GM19438 (cell line): ENCODE results near the gene TAF4.
A peak's percentile ranks its signal among the peaks of the same experiment; 100 is the strongest.
"Not testable (repeated sequence)": the region's sequence is repeated elsewhere in the genome, so short reads cannot be mapped to it uniquely, and the experiment has no call there.

Experiments used
- ATAC-seq: cut with Tn5 transposase; IDR thresholded peaks from one replicate; pipeline ENCODE4 v1.9.1; 2021; ENCODE audit warnings: low read depth; ENCODE audit not compliant: unreplicated experiment

The TAF4 gene, protein sequence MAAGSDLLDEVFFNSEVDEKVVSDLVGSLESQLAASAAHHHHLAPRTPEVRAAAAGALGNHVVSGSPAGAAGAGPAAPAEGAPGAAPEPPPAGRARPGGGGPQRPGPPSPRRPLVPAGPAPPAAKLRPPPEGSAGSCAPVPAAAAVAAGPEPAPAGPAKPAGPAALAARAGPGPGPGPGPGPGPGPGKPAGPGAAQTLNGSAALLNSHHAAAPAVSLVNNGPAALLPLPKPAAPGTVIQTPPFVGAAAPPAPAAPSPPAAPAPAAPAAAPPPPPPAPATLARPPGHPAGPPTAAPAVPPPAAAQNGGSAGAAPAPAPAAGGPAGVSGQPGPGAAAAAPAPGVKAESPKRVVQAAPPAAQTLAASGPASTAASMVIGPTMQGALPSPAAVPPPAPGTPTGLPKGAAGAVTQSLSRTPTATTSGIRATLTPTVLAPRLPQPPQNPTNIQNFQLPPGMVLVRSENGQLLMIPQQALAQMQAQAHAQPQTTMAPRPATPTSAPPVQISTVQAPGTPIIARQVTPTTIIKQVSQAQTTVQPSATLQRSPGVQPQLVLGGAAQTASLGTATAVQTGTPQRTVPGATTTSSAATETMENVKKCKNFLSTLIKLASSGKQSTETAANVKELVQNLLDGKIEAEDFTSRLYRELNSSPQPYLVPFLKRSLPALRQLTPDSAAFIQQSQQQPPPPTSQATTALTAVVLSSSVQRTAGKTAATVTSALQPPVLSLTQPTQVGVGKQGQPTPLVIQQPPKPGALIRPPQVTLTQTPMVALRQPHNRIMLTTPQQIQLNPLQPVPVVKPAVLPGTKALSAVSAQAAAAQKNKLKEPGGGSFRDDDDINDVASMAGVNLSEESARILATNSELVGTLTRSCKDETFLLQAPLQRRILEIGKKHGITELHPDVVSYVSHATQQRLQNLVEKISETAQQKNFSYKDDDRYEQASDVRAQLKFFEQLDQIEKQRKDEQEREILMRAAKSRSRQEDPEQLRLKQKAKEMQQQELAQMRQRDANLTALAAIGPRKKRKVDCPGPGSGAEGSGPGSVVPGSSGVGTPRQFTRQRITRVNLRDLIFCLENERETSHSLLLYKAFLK

DNA sequence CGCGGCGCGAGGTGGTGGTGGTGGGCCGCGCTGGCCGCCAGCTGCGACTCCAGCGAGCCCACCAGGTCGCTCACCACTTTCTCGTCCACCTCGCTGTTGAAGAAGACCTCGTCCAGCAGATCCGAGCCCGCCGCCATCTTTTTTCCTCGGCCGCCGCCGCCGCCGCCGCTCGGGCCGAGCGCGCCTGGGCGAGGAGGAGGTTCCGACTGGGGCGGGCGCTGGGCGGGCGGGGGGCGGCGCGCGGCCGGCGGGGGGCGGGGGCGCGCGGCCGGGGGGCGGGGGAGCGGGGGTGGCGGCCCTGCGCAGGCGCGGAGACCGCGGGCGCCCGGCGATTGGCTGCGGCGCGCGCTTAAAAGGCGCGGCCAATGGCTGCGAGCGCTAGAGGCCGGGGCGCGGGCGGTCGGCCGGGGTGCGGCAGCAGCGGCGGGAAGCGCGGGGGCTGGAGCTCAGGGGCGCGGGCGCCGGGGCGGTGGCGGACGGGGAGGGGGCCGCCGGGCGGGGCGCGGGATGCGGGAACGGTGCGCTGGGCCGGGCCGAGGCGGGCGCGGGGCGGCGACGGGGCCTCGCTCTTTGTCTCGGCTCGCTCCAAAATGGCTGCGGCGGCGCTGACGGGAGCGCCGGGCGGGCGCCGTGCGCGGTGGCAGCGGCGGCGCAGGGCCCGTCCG is at the start of gene TAF4:
TSS of gene TAF4 (minus strand) at position 208 of the 665 bp plus-strand sequence. CDS start at position 137, 71 bp downstream.
- peak; percentile 52 for ATAC-seq

DNA sequence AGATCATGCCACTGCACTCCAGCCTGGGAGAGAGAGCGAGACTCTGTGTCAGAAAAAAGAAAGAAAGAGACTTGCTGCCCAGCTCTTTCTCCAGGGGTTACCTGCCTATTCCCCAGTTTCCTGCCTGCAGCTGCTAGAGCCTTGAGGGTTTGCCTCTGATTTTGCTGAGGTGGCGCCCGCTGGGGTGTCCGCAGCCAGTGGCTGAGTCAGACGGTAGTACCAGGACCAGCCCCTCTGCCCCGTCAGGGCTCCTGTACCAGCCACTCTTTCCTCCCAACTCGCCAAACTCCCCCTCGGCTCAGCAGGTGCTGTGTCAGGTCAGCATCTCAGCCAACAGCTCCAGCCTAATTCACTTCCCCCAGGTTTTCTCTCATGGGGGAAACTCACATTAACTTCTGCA is 49.2 kb upstream of the TAF4 start:
- ATAC-seq: no peak

DNA sequence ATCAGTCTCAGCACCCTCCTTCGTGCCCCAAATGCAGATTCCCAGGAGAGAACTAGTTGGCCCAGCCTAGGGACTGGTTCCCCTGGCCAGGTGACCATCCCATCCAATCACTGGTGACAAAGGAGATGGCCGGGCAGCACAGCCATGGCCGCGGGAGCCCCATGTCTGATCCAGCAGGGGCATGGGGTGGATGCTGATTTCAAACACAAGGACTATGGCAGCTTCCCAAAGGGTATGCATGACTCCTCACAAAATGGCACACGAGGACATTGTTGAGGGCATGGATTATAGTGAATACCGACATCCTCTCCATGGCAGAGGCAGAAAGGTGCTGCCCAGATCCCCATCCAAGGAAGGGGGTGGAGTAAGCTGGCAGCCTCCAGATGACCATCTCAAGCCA is 46.7 kb upstream of the TAF4 start:
- ATAC-seq: no peak

DNA sequence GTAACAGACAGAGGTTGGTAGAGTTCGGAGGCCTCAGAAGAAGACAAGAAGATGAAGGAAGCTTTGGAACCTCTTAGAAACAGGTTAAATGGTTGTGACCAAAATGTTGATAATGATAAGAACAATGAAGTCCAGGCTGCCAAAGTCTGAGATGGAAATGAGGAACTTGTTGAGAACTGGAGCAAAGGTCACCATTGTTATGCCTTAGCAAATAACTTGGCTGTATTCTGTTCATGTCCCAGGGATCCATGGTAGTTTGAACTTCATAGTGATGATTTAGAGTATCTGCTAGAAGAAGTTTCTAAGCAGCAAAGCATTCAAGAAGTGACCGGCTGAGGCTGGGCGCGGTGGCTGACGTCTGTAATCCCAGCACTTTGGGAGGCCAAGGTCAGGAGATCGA is 45.5 kb upstream of the TAF4 start:
- no peak for ATAC-seq

DNA sequence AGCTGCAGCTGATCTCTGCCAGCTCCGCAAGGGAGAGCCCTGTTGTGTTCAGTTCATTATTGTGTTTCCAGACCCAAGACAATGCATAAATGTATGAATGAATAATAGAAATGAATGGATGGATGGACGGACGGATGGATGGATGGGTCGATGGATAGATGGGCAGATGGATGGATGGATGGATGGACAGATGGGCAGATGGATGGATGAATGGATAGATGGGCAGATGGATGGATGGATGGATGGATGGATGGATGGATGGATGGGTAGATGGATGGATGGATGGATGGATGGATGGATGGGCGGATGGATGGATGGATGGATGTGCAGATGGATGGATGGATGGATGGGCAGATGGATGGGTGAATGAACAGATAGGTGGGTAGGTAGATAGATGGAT is 39.9 kb upstream of the TAF4 start:
- ATAC-seq: no peak

DNA sequence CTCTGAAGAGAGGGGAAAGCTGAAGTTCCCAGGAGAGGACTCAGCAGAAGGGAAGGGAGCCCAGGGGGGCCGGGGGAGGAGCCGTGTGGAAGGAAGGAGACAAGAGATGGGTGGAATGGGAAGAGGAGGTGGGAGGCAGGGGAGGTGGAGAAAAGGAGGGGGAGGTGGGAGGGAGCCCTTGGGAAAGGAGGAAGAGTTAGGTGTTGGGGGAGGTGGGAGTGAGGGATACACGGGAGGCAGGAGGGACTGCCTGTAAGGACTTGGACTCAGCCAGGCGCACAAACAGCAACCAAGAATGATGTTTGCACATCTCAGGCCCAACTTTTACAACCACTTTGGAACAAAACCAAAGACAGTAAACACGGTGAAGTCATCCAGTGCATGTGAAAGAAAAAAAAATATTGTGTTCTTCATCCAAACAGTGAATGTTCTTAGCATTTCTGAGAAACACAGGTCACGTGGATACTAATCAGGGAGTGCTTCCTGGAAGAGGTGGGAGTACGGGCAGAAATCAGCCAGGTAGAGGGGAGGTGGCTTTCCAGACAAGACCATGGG is 39.2 kb upstream of the TAF4 start:
- no peak for ATAC-seq

- no peak for ATAC-seq
Observed at GRCh38 chr20:62104234-62104789, 38.6 kb upstream of the TAF4 start.

GRCh38 chr20:62103508-62104233 is 38.0 kb upstream of the TAF4 start:
- ATAC-seq: no peak

GRCh38 chr20:62101078-62101477 is 35.4 kb upstream of the TAF4 start:
- no peak for ATAC-seq

DNA sequence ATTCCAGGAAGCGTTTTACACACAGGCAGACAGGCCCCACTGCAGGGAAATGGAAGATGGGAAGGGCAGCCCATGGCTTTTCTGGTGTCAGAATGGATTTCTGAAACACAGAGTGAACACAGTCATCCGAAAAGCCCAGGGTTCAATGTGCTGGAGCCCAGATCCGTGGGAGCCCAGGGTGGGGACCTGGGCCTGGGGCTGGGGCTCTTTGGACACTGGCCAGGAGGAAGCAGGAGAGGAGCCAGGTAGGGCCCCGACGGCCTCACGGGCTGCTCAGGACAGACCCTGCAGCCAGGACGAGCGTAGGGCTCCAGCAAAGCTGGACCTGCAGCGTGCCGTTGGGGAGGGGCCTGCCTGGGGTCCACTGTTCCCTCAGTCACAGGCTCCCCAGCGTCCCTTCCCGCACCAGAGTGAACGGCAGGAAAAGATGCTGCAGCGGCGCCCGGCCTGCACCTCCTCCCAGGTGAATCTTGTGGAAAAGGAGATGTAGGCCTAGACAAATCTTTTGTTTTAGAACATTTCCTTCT is 32.3 kb upstream of the TAF4 start:
- no peak for ATAC-seq

DNA sequence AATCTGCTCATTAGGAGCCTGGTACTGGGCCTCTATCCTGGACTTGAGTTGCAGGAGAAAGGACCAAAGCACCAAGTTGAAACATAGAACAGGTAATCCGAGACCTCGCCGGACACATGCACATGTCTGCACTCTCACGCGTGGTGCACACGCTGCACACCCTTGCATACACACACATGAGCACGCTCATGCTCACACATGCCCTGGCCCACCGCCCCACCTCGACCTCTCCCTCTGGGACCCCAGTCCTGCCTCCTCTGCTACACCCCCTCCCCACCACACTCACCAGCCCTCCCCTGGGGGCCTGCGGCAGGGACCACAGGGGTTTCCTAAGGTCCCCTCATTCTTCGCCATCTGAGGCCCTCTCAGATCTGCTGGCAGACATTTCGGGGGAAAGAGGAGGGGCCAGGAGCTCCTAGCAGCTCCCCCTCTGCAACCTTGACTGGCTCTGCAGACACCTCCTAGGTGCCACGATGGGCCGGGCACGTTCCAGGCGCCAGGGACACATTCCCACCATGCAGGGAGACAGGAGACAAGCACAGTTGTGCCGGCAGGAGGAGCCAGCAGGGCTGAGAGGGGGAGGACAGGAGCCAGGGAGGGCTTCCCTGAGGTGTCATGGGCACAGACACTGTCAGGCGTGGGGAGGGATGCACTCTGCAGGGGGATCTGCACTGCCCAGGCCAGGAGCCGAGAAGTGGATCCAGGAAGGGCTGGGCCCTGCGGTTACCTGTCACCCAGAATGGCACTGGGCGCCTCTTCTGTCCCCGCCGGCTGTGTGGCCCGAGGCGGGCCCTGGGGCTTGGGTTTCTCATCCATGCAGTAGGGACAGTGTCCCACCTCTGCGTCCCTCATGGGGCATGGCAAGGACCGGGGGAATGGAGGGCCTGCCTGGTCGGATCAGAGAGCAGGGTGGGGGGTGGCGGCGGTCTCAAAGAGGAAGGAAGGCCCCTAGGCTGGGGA is 31.0 kb upstream of the TAF4 start:
- ATAC-seq: no peak

DNA sequence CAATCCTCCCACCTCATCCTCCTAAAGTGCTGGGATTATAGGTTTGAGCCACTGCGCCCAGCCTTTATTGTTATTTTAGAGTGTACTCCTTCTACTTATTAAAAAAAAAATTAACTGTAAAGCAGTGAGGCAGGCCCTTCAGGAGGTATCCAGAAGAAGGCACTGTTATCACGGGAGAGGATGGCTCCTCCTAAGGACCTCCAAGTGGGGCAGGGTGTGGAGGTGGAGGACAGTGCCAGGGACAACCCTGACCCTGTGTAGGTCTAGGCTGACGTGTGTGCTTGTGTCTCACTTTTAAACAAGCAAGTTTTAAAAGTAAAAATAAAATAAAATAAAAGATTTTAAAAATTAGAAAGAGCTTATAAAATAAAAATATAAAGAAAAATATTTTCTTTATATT is 23.7 kb upstream of the TAF4 start:
- no peak for ATAC-seq

GRCh38 chr20:62088258-62089127 is 22.8 kb upstream of the TAF4 start:
- no peak for ATAC-seq

- ATAC-seq: no peak
Observed at GRCh38 chr20:62087632-62088031, 22.0 kb upstream of the TAF4 start.

DNA sequence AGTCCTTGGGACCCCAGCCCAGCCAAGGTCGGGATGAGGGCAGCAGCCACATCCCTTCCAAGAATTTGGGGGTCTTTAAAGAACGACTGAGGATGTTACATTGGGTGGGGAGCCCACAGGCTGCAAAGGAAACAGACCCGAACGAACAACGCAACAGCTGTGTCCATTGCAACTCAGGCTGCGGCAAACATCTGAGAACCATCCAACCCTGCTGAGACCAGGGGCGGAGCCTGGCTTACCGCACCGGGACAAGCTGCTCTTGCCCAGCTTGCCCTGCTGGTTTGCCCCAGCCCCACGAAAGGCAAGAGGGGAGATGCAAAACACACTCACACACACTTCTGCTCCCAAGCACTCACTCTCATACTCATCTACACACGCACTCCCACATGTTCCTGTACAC is 21.5 kb upstream of the TAF4 start:
- ATAC-seq: no peak

DNA sequence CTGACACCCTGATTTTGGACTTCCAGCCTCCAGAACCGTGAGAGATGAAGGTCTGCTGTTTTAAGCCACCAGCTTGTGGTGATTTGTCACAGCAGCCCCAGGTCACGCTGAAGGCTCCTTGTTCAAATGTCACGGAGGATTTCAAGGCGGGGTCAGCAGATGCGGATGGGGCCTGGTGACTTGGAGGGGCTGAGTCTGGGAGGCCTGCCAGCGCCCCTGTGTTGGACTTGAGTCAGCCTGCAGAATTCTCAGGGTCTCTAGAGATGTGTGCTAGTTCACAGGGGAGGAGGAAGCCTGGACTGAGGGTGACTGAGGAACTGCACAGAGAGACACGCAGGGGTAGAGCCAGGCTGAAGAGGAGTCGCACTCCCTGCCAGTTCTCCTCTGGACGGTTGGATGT is 19.5 kb upstream of the TAF4 start:
- no peak for ATAC-seq

DNA sequence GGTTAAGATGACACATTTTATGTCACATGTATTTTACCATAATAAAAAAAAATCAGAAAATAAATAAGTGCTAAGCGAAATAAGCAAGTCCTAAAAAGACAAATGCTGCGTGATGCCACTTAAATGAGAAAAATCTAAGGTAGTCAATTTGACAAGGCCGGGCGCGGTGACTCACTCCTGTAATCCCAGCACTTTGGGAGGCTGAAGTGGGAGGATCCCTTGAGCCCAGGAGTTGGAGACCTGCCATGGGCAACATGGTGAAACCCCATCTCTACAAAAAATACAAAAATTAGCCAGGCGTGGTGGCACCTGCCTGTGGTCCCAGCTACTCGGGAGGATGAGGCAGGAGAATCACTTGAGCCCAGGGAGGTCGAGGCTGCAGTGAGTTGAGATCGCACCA is 18.5 kb upstream of the TAF4 start:
- ATAC-seq: not testable (repeated sequence)
